Common myeloid progenitor, CD34-positive (primary cell): Measurements from ENCODE around the gene CFAP61.
"Not testable (repeated sequence)": the region's sequence is repeated elsewhere in the genome, so short reads cannot be mapped to it uniquely, and the experiment has no call there.

Experiments used
- CTCF ChIA-PET: fragments of 350-600 bp; sonication (Branson Sonifier 250); formaldehyde crosslinking; loops from one replicate; lab custom pipeline; 2021; ENCODE audit warnings: antibody characterized with exemption; lab: Charles Lee
- POLR2A ChIA-PET: fragments of 350-600 bp; sonication (Branson Sonifier 250); formaldehyde crosslinking; loops from one replicate; lab custom pipeline; 2021; ENCODE audit warnings: antibody characterized with exemption; lab: Charles Lee
- DNase-seq, 3 donors: peaks; one replicate each; pipeline versions ENCODE4 v3.0.0 to v3.0.0-alpha.2; 2013
- H3K27ac ChIP-seq, 2 experiments: 1 replicate in 1 of 2; 2 replicates in 1 of 2; pipeline ENCODE4 v1.7.0; 2013; ENCODE audit warnings: inconsistent platforms in 2 of 2, low read length in 2 of 2, mild to moderate bottlenecking in 2 of 2, low read depth in 1 of 2, moderate library complexity in 1 of 2; ENCODE audit not compliant: severe bottlenecking in 2 of 2, insufficient read depth in 1 of 2, poor library complexity in 1 of 2
- H3K27me3 ChIP-seq, 5 experiments: replicated peaks in 2 of 5; 1 replicate in 3 of 5; 2 replicates in 2 of 5; pipeline versions ENCODE4 v1.6.1 to v1.7.0; 2013; ENCODE audit warnings: low read length in 4 of 5, mild to moderate bottlenecking in 2 of 5, moderate library complexity in 2 of 5, inconsistent platforms in 1 of 5; ENCODE audit not compliant: insufficient read depth in 5 of 5, control insufficient read depth in 4 of 5
- H3K36me3 ChIP-seq, 4 experiments: 1 replicate in 2 of 4; 2 replicates in 2 of 4; pipeline versions ENCODE4 v1.6.1 to v1.7.0; 2013; ENCODE audit warnings: low read length in 3 of 4, control low read depth in 1 of 4, mild to moderate bottlenecking in 1 of 4; ENCODE audit not compliant: control insufficient read depth in 4 of 4, insufficient read depth in 4 of 4
- H3K4me1 ChIP-seq, 4 experiments: 1 replicate in 3 of 4; 2 replicates in 1 of 4; pipeline versions ENCODE4 v1.6.1 to v1.7.1; 2013; ENCODE audit warnings: low read length in 3 of 4, mild to moderate bottlenecking in 3 of 4, control low read depth in 1 of 4, inconsistent platforms in 1 of 4, moderate library complexity in 1 of 4; ENCODE audit not compliant: control insufficient read depth in 4 of 4, insufficient read depth in 4 of 4; ENCODE audit errors: control extremely low read depth in 1 of 4
- H3K4me3 ChIP-seq, 7 experiments: 1 replicate in 4 of 7; 2 replicates in 3 of 7; pipeline versions ENCODE4 v1.5.1 to v1.7.0; 2013; ENCODE audit warnings: mild to moderate bottlenecking in 7 of 7, low read length in 6 of 7, moderate library complexity in 6 of 7, inconsistent platforms in 2 of 7, low read depth in 2 of 7, control low read depth in 1 of 7; ENCODE audit not compliant: insufficient read depth in 4 of 7, control insufficient read depth in 1 of 7; ENCODE audit errors: extremely low read depth in 1 of 7
- H3K9me3 ChIP-seq, 5 experiments: 1 replicate in 4 of 5; 2 replicates in 1 of 5; pipeline versions ENCODE4 v1.6.1 to v1.7.1; 2013; ENCODE audit warnings: low read length in 4 of 5, mild to moderate bottlenecking in 2 of 5, inconsistent platforms in 1 of 5, low read depth in 1 of 5, moderate library complexity in 1 of 5; ENCODE audit not compliant: control insufficient read depth in 4 of 5, insufficient read depth in 2 of 5; ENCODE audit errors: control extremely low read depth in 1 of 5
- WGBS: methylation state at CpG from one replicate; pipeline ENCODE4 v1.1.5; 2013; ENCODE audit not compliant: insufficient coverage; 5-methylcytosine and 5-hydroxymethylcytosine counted together

The CFAP61 gene

GRCh38 chr20:20215976-20216727 lies 163.8 kb downstream of the CFAP61 start:
- H3K36me3 ChIP-seq: no peaks in the 10 kb centered on the region
- H3K27ac ChIP-seq: no peak overlapping the region
- no peak overlapping the region for H3K4me3 ChIP-seq
- H3K27me3 ChIP-seq: peaks cover 0 to 6% (median 0%) of the 10 kb centered on the region in 5 experiments
- no peak for DNase-seq
- ChIA-PET CTCF (no interaction called here), POLR2A (interaction anchor here (0.6 kb wide), 1 partner anchor 13 kb away, joined by 3 read pairs; no protein-coding TSS in a partner anchor)
- no peaks in the 10 kb centered on the region for H3K4me1 ChIP-seq
- 78% methylated on average over 8 of the region's 12 CpGs for WGBS
- peaks cover 0 to 12% (median 3%) of the 10 kb centered on the region in 5 experiments for H3K9me3 ChIP-seq

GRCh38 chr20:20216941-20217340 lies 164.6 kb downstream of the CFAP61 start:
- H3K4me3 ChIP-seq: no peak overlapping the region
- H3K9me3 ChIP-seq: peaks cover 0 to 12% (median 5%) of the 10 kb centered on the region in 5 experiments
- H3K27me3 ChIP-seq: peaks cover 0 to 6% (median 0%) of the 10 kb centered on the region in 5 experiments
- CTCF ChIA-PET: no interaction called here
- H3K36me3 ChIP-seq: no peaks in the 10 kb centered on the region
- WGBS: no CpG with 5 or more reads among the region's 2 CpGs
- H3K27ac ChIP-seq: no peak overlapping the region
- DNase-seq: no peak
- POLR2A ChIA-PET: interaction anchor here (0.6 kb wide), 1 partner anchor 13 kb away, joined by 3 read pairs; no protein-coding TSS in a partner anchor
- H3K4me1 ChIP-seq: no peaks in the 10 kb centered on the region

GRCh38 chr20:20217621-20218020 lies 165.3 kb downstream of the CFAP61 start:
- H3K36me3 ChIP-seq: no peaks in the 10 kb centered on the region
- ChIA-PET CTCF (no interaction called here), POLR2A (no interaction called here)
- no peak overlapping the region for H3K4me3 ChIP-seq
- no peaks in the 10 kb centered on the region for H3K4me1 ChIP-seq
- DNase-seq: no peak
- 63% methylated on average over 1 of the region's 1 CpG for WGBS
- H3K27ac ChIP-seq: no peak overlapping the region
- H3K9me3 ChIP-seq: peaks cover 0 to 12% (median 5%) of the 10 kb centered on the region in 5 experiments
- peaks cover 0 to 6% (median 0%) of the 10 kb centered on the region in 5 experiments for H3K27me3 ChIP-seq

- peaks cover 0 to 12% (median 5%) of the 10 kb centered on the region in 5 experiments for H3K9me3 ChIP-seq
- H3K27me3 ChIP-seq, POLR2A ChIA-PET, H3K4me3 ChIP-seq, DNase-seq, H3K4me1 ChIP-seq, H3K36me3 ChIP-seq, H3K27ac ChIP-seq, CTCF ChIA-PET: not testable (repeated sequence)
- WGBS: 95% methylated on average over 4 of the region's 4 CpGs
Measured at GRCh38 chr20:20218106-20218505, 165.8 kb downstream of the CFAP61 start.

GRCh38 chr20:20219016-20219415 lies 166.7 kb downstream of the CFAP61 start:
- H3K36me3 ChIP-seq: no peaks in the 10 kb centered on the region
- H3K9me3 ChIP-seq: peaks cover 0 to 12% (median 5%) of the 10 kb centered on the region in 5 experiments
- no peaks in the 10 kb centered on the region for H3K4me1 ChIP-seq
- no peak for DNase-seq
- ChIA-PET CTCF (no interaction called here), POLR2A (no interaction called here)
- peaks cover 0 to 6% (median 2%) of the 10 kb centered on the region in 5 experiments for H3K27me3 ChIP-seq
- 100% methylated on average over 1 of the region's 2 CpGs for WGBS
- no peak overlapping the region for H3K4me3 ChIP-seq
- no peak overlapping the region for H3K27ac ChIP-seq

GRCh38 chr20:20220134-20220533 lies 167.8 kb downstream of the CFAP61 start:
- H3K27me3 ChIP-seq: peaks cover 0 to 4% (median 0%) of the 10 kb centered on the region in 5 experiments
- 93% methylated on average over 5 of the region's 5 CpGs for WGBS
- H3K4me1 ChIP-seq: no peaks in the 10 kb centered on the region
- no peak for DNase-seq
- no peak overlapping the region for H3K4me3 ChIP-seq
- no peak overlapping the region for H3K27ac ChIP-seq
- CTCF ChIA-PET: no interaction called here
- H3K36me3 ChIP-seq: no peaks in the 10 kb centered on the region
- peaks cover 1 to 12% (median 5%) of the 10 kb centered on the region in 5 experiments for H3K9me3 ChIP-seq
- POLR2A ChIA-PET: interaction anchor here (0.6 kb wide), 1 partner anchor 11 kb away, joined by 3 read pairs; no protein-coding TSS in a partner anchor

- no peak for DNase-seq
- Histone ChIP-seq H3K27ac (no peak overlapping the region), H3K36me3 (no peaks in the 10 kb centered on the region), H3K27me3 (peaks cover 0 to 9% (median 2%) of the 10 kb centered on the region in 5 experiments), H3K4me3 (no peak overlapping the region), H3K9me3 (peaks cover 0 to 3% (median 2%) of the 10 kb centered on the region in 5 experiments), H3K4me1 (no peaks in the 10 kb centered on the region)
- WGBS: 100% methylated on average over 2 of the region's 5 CpGs
- ChIA-PET CTCF (interaction anchor here (1.5 kb wide), 1 partner anchor 13 kb away, joined by 5 read pairs; no protein-coding TSS in a partner anchor), POLR2A (no interaction called here)
Measured at GRCh38 chr20:20223981-20224380, 171.6 kb downstream of the CFAP61 start.
